H1 (cell line): Measurements from ENCODE around the gene SYK. TPM values are rescaled to one million over a fixed set of nuclear protein-coding genes. Genes with fewer than 3 reads are reported as not detected.
A peak's percentile ranks its signal among the peaks of the same experiment; 100 is the strongest.

ENCODE experiments used
- CTCF ChIA-PET: fragments of 300-600 bp; sonication (Branson Sonifier 250); formaldehyde crosslinking; loops from one replicate; lab custom pipeline; 2021; ENCODE audit not compliant: partially characterized antibody; lab: Charles Lee
- POLR2A ChIA-PET: fragments of 300-600 bp; sonication (Branson Sonifier 250); formaldehyde crosslinking; loops from one replicate; lab custom pipeline; 2021; ENCODE audit warnings: inconsistent platforms; ENCODE audit not compliant: partially characterized antibody; lab: Charles Lee
- DNase-seq, 2 experiments: peaks; one replicate each; pipeline versions ENCODE4 v3.0.0 to v3.0.0-alpha.2; 2010 to 2022; ENCODE audit warnings: low spot score in 2 of 2, low read depth in 1 of 2, mixed read lengths in 1 of 2
- FAIRE-seq: peaks from 2 replicates; lab custom pipeline; 2011; peaks lifted over from hg19 to GRCh38; lab: Jason Lieb, UNC
- H2AFZ ChIP-seq: 2 replicates; pipeline ENCODE4 v1.8.1; 2012; ENCODE audit warnings: low read length, inconsistent platforms
- H2AK5ac ChIP-seq: 2 replicates; pipeline ENCODE4 v1.6.1; 2013; ENCODE audit warnings: low read depth, low read length
- H2BK120ac ChIP-seq: replicated peaks from 2 replicates; pipeline ENCODE3; 2013; ENCODE audit warnings: low read depth, low read length, inconsistent platforms
- H2BK12ac ChIP-seq: 2 replicates; pipeline ENCODE4 v1.6.1; 2013; ENCODE audit warnings: low read depth, low read length
- H2BK15ac ChIP-seq: 2 replicates; pipeline ENCODE4 v1.6.1; 2013; ENCODE audit warnings: low read length
- H2BK20ac ChIP-seq: 2 replicates; pipeline ENCODE4 v1.6.1; 2013; ENCODE audit warnings: low read length
- H2BK5ac ChIP-seq: 2 replicates; pipeline ENCODE4 v1.6.1; 2013; ENCODE audit warnings: low read depth, low read length
- H3K14ac ChIP-seq: 2 replicates; pipeline ENCODE4 v1.6.1; 2013; ENCODE audit warnings: inconsistent platforms; ENCODE audit not compliant: insufficient read length
- H3K18ac ChIP-seq: 2 replicates; pipeline ENCODE4 v1.6.1; 2013; ENCODE audit warnings: low read length; ENCODE audit errors: extremely low read depth
- H3K23ac ChIP-seq: 2 replicates; pipeline ENCODE4 v1.6.1; 2013; ENCODE audit warnings: inconsistent platforms; ENCODE audit not compliant: insufficient read length
- H3K23me2 ChIP-seq: 2 replicates; pipeline ENCODE4 v1.6.1; 2013; ENCODE audit warnings: low read depth, low read length
- H3K27ac ChIP-seq: 2 replicates; pipeline ENCODE4 v1.6.1; 2011; ENCODE audit warnings: low read depth, low read length, inconsistent platforms
- H3K27me3 ChIP-seq, 4 experiments: replicated peaks in 1 of 4; 1 replicate in 1 of 4; 2 replicates in 3 of 4; pipeline versions ENCODE4 v1.6.1 to v1.8.1; 2011 to 2013; ENCODE audit warnings: low read length in 3 of 4, mild to moderate bottlenecking in 3 of 4, inconsistent platforms in 2 of 4, mixed read lengths in 2 of 4, moderate library complexity in 1 of 4; ENCODE audit not compliant: control insufficient read depth in 3 of 4, insufficient read depth in 3 of 4; ENCODE audit errors: extremely low read depth in 1 of 4
- H3K36me3 ChIP-seq, 4 experiments: 2 replicates each; pipeline versions ENCODE4 v1.6.1 to v1.8.1; 2011 to 2013; ENCODE audit warnings: mild to moderate bottlenecking in 4 of 4, low read length in 3 of 4, moderate library complexity in 2 of 4, control low read depth in 1 of 4, inconsistent platforms in 1 of 4; ENCODE audit not compliant: insufficient read depth in 4 of 4, control insufficient read depth in 2 of 4
- H3K4ac ChIP-seq: replicated peaks from 2 replicates; pipeline ENCODE3; 2013; ENCODE audit warnings: low read length, low read depth, mixed read lengths, inconsistent platforms; ENCODE audit not compliant: insufficient read length
- H3K4me1 ChIP-seq, 4 experiments: replicated peaks in 1 of 4; 1 replicate in 1 of 4; 2 replicates in 3 of 4; pipeline versions ENCODE4 v1.6.1 to v1.8.1; 2011 to 2013; ENCODE audit warnings: low read length in 3 of 4, inconsistent platforms in 2 of 4, mixed read lengths in 1 of 4; ENCODE audit not compliant: insufficient read depth in 4 of 4, control insufficient read depth in 3 of 4
- H3K4me2 ChIP-seq, 2 experiments: 2 replicates each; pipeline versions ENCODE4 v1.6.1 to v1.8.1; 2011 to 2013; ENCODE audit warnings: low read depth in 2 of 2, low read length in 2 of 2, control low read depth in 1 of 2, inconsistent platforms in 1 of 2, mild to moderate bottlenecking in 1 of 2; ENCODE audit not compliant: insufficient read depth in 1 of 2
- H3K4me3 ChIP-seq, 4 experiments: fragments of 200-600, 300-600 bp in 1 of 4; sonication (generic), shearing (Covaris generic), sonication (Bioruptor Twin) in 1 of 4; 2 replicates each; pipeline versions ENCODE4 v1.5.1 to v1.8.1; 2011 to 2016; ENCODE audit warnings: low read length in 4 of 4, low read depth in 3 of 4, control low read depth in 2 of 4, inconsistent platforms in 2 of 4, mild to moderate bottlenecking in 2 of 4, mixed read lengths in 1 of 4, moderate library complexity in 1 of 4; ENCODE audit not compliant: insufficient read depth in 2 of 4; ENCODE audit errors: extremely low read depth in 1 of 4
- H3K56ac ChIP-seq: replicated peaks from 2 replicates; pipeline ENCODE3; 2013; ENCODE audit warnings: low read depth, mild to moderate bottlenecking, mixed read lengths, low read length, inconsistent platforms; ENCODE audit not compliant: insufficient read length
- H3K79me1 ChIP-seq: 2 replicates; pipeline ENCODE4 v1.6.1; 2013; ENCODE audit warnings: low read depth, low read length, control low read depth
- H3K79me2 ChIP-seq, 2 experiments: 2 replicates each; pipeline versions ENCODE4 v1.6.1 to v1.8.1; 2012 to 2013; ENCODE audit warnings: low read length in 2 of 2, mild to moderate bottlenecking in 2 of 2, inconsistent platforms in 1 of 2; ENCODE audit not compliant: insufficient read depth in 2 of 2, control insufficient read depth in 1 of 2
- H3K9ac ChIP-seq, 4 experiments: replicated peaks in 1 of 4; 1 replicate in 1 of 4; 2 replicates in 3 of 4; pipeline versions ENCODE4 v1.6.1 to v1.8.1; 2011 to 2013; ENCODE audit warnings: low read depth in 3 of 4, low read length in 3 of 4, control low read depth in 2 of 4, mild to moderate bottlenecking in 2 of 4, moderate library complexity in 2 of 4, inconsistent platforms in 1 of 4; ENCODE audit errors: extremely low read depth in 1 of 4
- H3K9me3 ChIP-seq, 2 experiments: 2 replicates each; pipeline versions ENCODE4 v1.6.1 to v1.8.1; 2012 to 2013; ENCODE audit warnings: mild to moderate bottlenecking in 2 of 2, moderate library complexity in 2 of 2, control low read depth in 1 of 2, inconsistent platforms in 1 of 2, low read depth in 1 of 2, low read length in 1 of 2, mixed read lengths in 1 of 2; ENCODE audit not compliant: insufficient read depth in 2 of 2
- H4K20me1 ChIP-seq, 2 experiments: replicated peaks in 1 of 2; 2 replicates each; pipeline versions ENCODE3 to v1.8.1; 2011 to 2013; ENCODE audit warnings: inconsistent platforms in 2 of 2, low read length in 2 of 2, mild to moderate bottlenecking in 1 of 2; ENCODE audit not compliant: insufficient read depth in 2 of 2, control insufficient read depth in 1 of 2
- H4K5ac ChIP-seq: 2 replicates; pipeline ENCODE4 v1.6.1; 2013; ENCODE audit warnings: low read length, low read depth, mixed read lengths, inconsistent platforms; ENCODE audit not compliant: insufficient read length
- H4K8ac ChIP-seq: 2 replicates; pipeline ENCODE4 v1.8.0; 2013; ENCODE audit warnings: mild to moderate bottlenecking, moderate library complexity, low read length, inconsistent platforms; ENCODE audit not compliant: insufficient read depth; ENCODE audit errors: extremely low read depth
- H4K91ac ChIP-seq: replicated peaks from 2 replicates; pipeline ENCODE3; 2013; ENCODE audit warnings: low read length, mixed read lengths, inconsistent platforms; ENCODE audit not compliant: insufficient read length
- CEBPB ChIP-seq: IDR thresholded peaks from 2 replicates; pipeline ENCODE4 v1.6.1; 2012; ENCODE audit warnings: low read depth, low read length
- CTBP2 ChIP-seq: IDR thresholded peaks from 2 replicates; pipeline ENCODE4 v1.7.0; 2011; ENCODE audit warnings: borderline replicate concordance, mild to moderate bottlenecking, moderate library complexity, mixed read lengths, low read length; ENCODE audit not compliant: insufficient read depth, insufficient read length
- NRF1 ChIP-seq: IDR thresholded peaks from 2 replicates; pipeline ENCODE4 v1.6.1; 2011; ENCODE audit warnings: mild to moderate bottlenecking, low read depth, low read length, improper control_type of control experiment
- PHF8 ChIP-seq: fragments of 200-600 bp; sonication (generic); conservative IDR thresholded peaks from 2 replicates; pipeline ENCODE4 v1.7.1; 2012; ENCODE audit warnings: low read depth, mild to moderate bottlenecking, inconsistent platforms, low read length, moderate library complexity
- RBBP5 ChIP-seq: IDR thresholded peaks from 2 replicates; pipeline ENCODE4 v1.7.1; 2012; ENCODE audit warnings: low read depth, mild to moderate bottlenecking, inconsistent platforms, low read length, moderate library complexity, borderline replicate concordance
- RFX5 ChIP-seq: IDR thresholded peaks from 2 replicates; pipeline ENCODE4 v1.6.1; 2011; ENCODE audit warnings: low read depth, low read length, improper control_type of control experiment, borderline replicate concordance
- RNF2 ChIP-seq: fragments of 200-900, 300-1000 bp; sonication (generic); IDR thresholded peaks from 2 replicates; pipeline ENCODE4 v1.7.1; 2016; ENCODE audit warnings: borderline replicate concordance, low read depth, mild to moderate bottlenecking, antibody characterized with exemption, low read length; ENCODE audit not compliant: poor library complexity, severe bottlenecking; ENCODE audit errors: missing control alignments
- RXRA ChIP-seq: IDR thresholded peaks from 2 replicates; pipeline ENCODE4 v1.6.1; 2011; ENCODE audit warnings: low read depth, mild to moderate bottlenecking, low read length, moderate library complexity; ENCODE audit not compliant: insufficient read depth
- SAP30 ChIP-seq: fragments of 300-600 bp; sonication (generic); IDR thresholded peaks from 2 replicates; pipeline ENCODE4 v1.7.1; 2012; ENCODE audit warnings: low read length, moderate library complexity, mild to moderate bottlenecking, inconsistent platforms; ENCODE audit not compliant: insufficient read depth, insufficient replicate concordance
- SP4 ChIP-seq: IDR thresholded peaks from 2 replicates; pipeline ENCODE4 v1.6.1; 2012; ENCODE audit warnings: low read length, inconsistent platforms
- TBP ChIP-seq: IDR thresholded peaks from 2 replicates; pipeline ENCODE4 v1.6.1; 2011; ENCODE audit warnings: low read depth, low read length, improper control_type of control experiment
- TCF12 ChIP-seq: IDR thresholded peaks from 2 replicates; pipeline ENCODE4 v1.6.1; 2011; ENCODE audit warnings: low read depth, mild to moderate bottlenecking, low read length
- TEAD4 ChIP-seq: IDR thresholded peaks from 2 replicates; pipeline ENCODE4 v1.6.1; 2012; ENCODE audit warnings: low read depth, low read length, inconsistent platforms, mixed read lengths
- WGBS, 2 experiments: shearing (Covaris generic) in 1 of 2; methylation state at CpG; one replicate each; pipeline versions ENCODE4 v1.1.6 to v1.1.7; 2013 to 2015; ENCODE audit warnings: low lambda C conversion rate in 2 of 2, mixed read lengths in 2 of 2, inconsistent platforms in 1 of 2, low coverage in 1 of 2, missing lambda C conversion rate in 1 of 2; ENCODE audit not compliant: insufficient replicate concordance in 2 of 2, insufficient coverage in 1 of 2, insufficient read length in 1 of 2; ENCODE audit errors: extremely low coverage in 1 of 2, missing lambda C conversion rate in 1 of 2; 5-methylcytosine and 5-hydroxymethylcytosine counted together
- polyA plus RNA-seq, 7 experiments: library from polyadenylated mRNA; depleted of rRNA in 3 of 7; stranded (reverse) in 5 of 7; unstranded in 2 of 7; fragments of >200 nt in 5 of 7; fragments of 200-250 nt in 2 of 7; gene quantifications; 1 replicate in 5 of 7; 2 replicates in 1 of 7; 4 replicates in 1 of 7; pipeline versions ENCODE4 v1.2.1 to v1.2.3, GENCODE V29; 2011 to 2013; ENCODE audit warnings: missing spikeins in 2 of 7, mixed read lengths in 2 of 7
- total RNA-seq: library from RNA; stranded (reverse); fragmentation: NEBNext Ultra II Directional; extraction: Animal tissue kit (Norgen Biotek cat#: 25700); gene quantifications from 2 replicates; pipeline ENCODE4 v1.2.1, GENCODE V29; 2021

SYK gene
- total and polyA plus RNA-seq, 2 of the 8 experiments (the other 6 are each of a cell fraction or from before 2014, with no cell fraction given): 1.5 to 4.4 TPM

- FAIRE-seq (no peak), DNase-seq (peak in 1 of 2 experiments; percentile 28)
- ChIA-PET POLR2A (interaction anchor here (1.6 kb wide), 1 partner anchor 12 kb away, joined by 5 read pairs; no protein-coding TSS in a partner anchor), CTCF (interaction anchor here (1.8 kb wide), 1 partner anchor 11 kb away, joined by 4 read pairs; no protein-coding TSS in a partner anchor)
- Histone ChIP-seq H2BK12ac (no peak overlapping the region), H3K27ac (no peak overlapping the region), H3K23me2 (no peaks in the 10 kb centered on the region), H3K4me1 (no peaks in the 10 kb centered on the region; a peak in 1 of 7 replicates), H3K27me3 (no peaks in the 10 kb centered on the region; a peak in 1 of 7 replicates), H3K9me3 (peaks cover 7 to 18% of the 10 kb centered on the region in 2 experiments; a peak in 3 of 4 replicates), H2BK15ac (no peak overlapping the region), H4K5ac (no peak overlapping the region), H2BK120ac (no peak overlapping the region), H2AFZ (no peak overlapping the region), H3K4ac (no peak overlapping the region), H3K9ac (no peak overlapping the region), H3K4me3 (no peak overlapping the region), H3K56ac (no peak overlapping the region), H3K79me1 (no peaks in the 10 kb centered on the region), H4K91ac (no peak overlapping the region), H3K36me3 (no peaks in the 10 kb centered on the region), H2BK20ac (no peak overlapping the region), H4K8ac (no peak overlapping the region), H3K18ac (no peak overlapping the region), H4K20me1 (no peaks in the 10 kb centered on the region), H3K14ac (no peak overlapping the region), H2AK5ac (no peak overlapping the region), H3K79me2 (no peaks in the 10 kb centered on the region), H3K23ac (no peak overlapping the region), H2BK5ac (no peak overlapping the region), H3K4me2 (no peak overlapping the region)
- 84% methylated on average over 8 of the region's 8 CpGs; no CpG with 5 or more reads in 1 of the 2 experiments for WGBS, 2 experiments
- TF ChIP-seq NRF1 (no peak), CEBPB (no peak), RFX5 (no peak), CTBP2 (no peak), PHF8 (no peak), TBP (no peak), SAP30 (no peak), TCF12 (no peak), RBBP5 (no peak), TEAD4 (no peak), RXRA (no peak), RNF2 (no peak), SP4 (no peak)
Observed at GRCh38 chr9:90827181-90827871, 25.7 kb downstream of the SYK start.
